HepG2 (cell line): ENCODE data around the gene SHF. TPM values are rescaled to one million over a fixed set of nuclear protein-coding genes. Genes with fewer than 3 reads are reported as not detected.

Experiments
- EEA1 ChIP-seq: sonication (generic); formaldehyde crosslinking; IDR thresholded peaks from 2 replicates; pipeline ENCODE4 v1.5.1; 2020; ENCODE audit warnings: mild to moderate bottlenecking, missing genetic modification reagents, borderline replicate concordance
- FOXA1 ChIP-seq, 2 experiments: fragments of 450-650 bp in 1 of 2; sonication (generic) in 1 of 2; formaldehyde crosslinking in 1 of 2; IDR thresholded peaks; 2 replicates each; pipeline versions ENCODE4 v1.4.0 to v1.6.1; 2016 to 2020; ENCODE audit warnings: missing genetic modification reagents in 1 of 2
- FUBP1 ChIP-seq: sonication (generic); formaldehyde crosslinking; IDR thresholded peaks from 2 replicates; pipeline ENCODE4 v1.5.1; 2020; ENCODE audit warnings: missing genetic modification reagents, mild to moderate bottlenecking, borderline replicate concordance
- KIAA2018 ChIP-seq: sonication (generic); formaldehyde crosslinking; IDR thresholded peaks from 2 replicates; pipeline ENCODE4 v1.5.0; 2020; ENCODE audit warnings: mild to moderate bottlenecking, missing genetic modification reagents, borderline replicate concordance
- SKI ChIP-seq: fragments of 450-650 bp; IDR thresholded peaks from one replicate; pipeline ENCODE4 v1.6.1; 2018; ENCODE audit warnings: mild to moderate bottlenecking; ENCODE audit not compliant: partially characterized antibody
- TFDP2 ChIP-seq: sonication (generic); formaldehyde crosslinking; IDR thresholded peaks from 2 replicates; pipeline ENCODE4 v1.4.0; 2020; ENCODE audit warnings: missing genetic modification reagents
- TMF1 ChIP-seq: sonication (generic); formaldehyde crosslinking; IDR thresholded peaks from 2 replicates; pipeline ENCODE4 v1.8.1; 2022; ENCODE audit warnings: low read depth, missing genetic modification reagents
- U2AF1 ChIP-seq: fragments of 200-400 bp; formaldehyde crosslinking; optimal IDR thresholded peaks from 2 replicates; pipeline ENCODE3; 2017; ENCODE audit warnings: mild to moderate bottlenecking, low read depth, low read length
- ZC3H13 ChIP-seq: sonication (generic); formaldehyde crosslinking; IDR thresholded peaks from 2 replicates; pipeline ENCODE4 v1.8.1; 2023; ENCODE audit warnings: mild to moderate bottlenecking, missing genetic modification reagents, moderate library complexity
- ZNF766 ChIP-seq: sonication (generic); formaldehyde crosslinking; IDR thresholded peaks from 2 replicates; pipeline ENCODE4 v1.5.0; 2020; ENCODE audit warnings: missing genetic modification reagents, borderline replicate concordance
- polyA plus RNA-seq, 8 experiments: library from polyadenylated mRNA; depleted of rRNA in 3 of 8; stranded (reverse) in 7 of 8; unstranded in 1 of 8; fragments of >200 nt; fragmentation: Illumina TruSeq in 4 of 8; extraction: Trizol in 4 of 8; gene quantifications; 2 replicates each; pipeline versions ENCODE4 v1.2.1 to v1.2.3, GENCODE V29; 2011 to 2016; ENCODE audit warnings: low read depth in 4 of 8, missing spikeins in 1 of 8, mixed read lengths in 1 of 8; ENCODE audit not compliant: insufficient read depth in 1 of 8
- total RNA-seq, 5 experiments: library from RNA; depleted of rRNA; stranded (reverse); fragments of >200 nt; fragmentation: Illumina TruSeq; extraction: Trizol; gene quantifications; 2 replicates each; pipeline ENCODE4 v1.2.3, GENCODE V29; 2016; ENCODE audit warnings: low read depth in 1 of 5

The SHF gene
- total and polyA plus RNA-seq, 2 of the 13 experiments (the other 11 are each of a cell fraction or from before 2014, with no cell fraction given), result 20.9 to 25.5 TPM

GRCh38 chr15:45200001-45200798, 12.4 kb upstream of the SHF start (continued):
- no peak for TF ChIP-seq KIAA2018 (CRISPR knock-in tag)
- TF ChIP-seq TMF1 (CRISPR knock-in tag), result peak; percentile 52; the same call in 1 of the 2 replicates
- TF ChIP-seq TFDP2 (CRISPR knock-in tag), result peak; percentile 21; the same call in 1 of the 2 replicates
- peak; percentile 32; the same call in 1 of the 2 replicates for TF ChIP-seq FUBP1 (CRISPR knock-in tag)
- TF ChIP-seq U2AF1, result peak; percentile 31
- no peak for TF ChIP-seq FOXA1 (IDR thresholded peaks at IDR 0.05)
- peak; percentile 69 for TF ChIP-seq FOXA1 (CRISPR knock-in tag; IDR thresholded peaks at IDR 0.05)
- no peak; the same call in 1 of the 2 replicates for TF ChIP-seq EEA1
- peak; percentile 66; the same call in 1 of the 2 replicates for TF ChIP-seq ZC3H13 (CRISPR knock-in tag)
- peak; percentile 54; the same call in 1 of the 2 replicates for TF ChIP-seq ZNF766
- peak; percentile 14 for TF ChIP-seq SKI
